Measurements from ENCODE around the gene NCOA7.

DNA sequence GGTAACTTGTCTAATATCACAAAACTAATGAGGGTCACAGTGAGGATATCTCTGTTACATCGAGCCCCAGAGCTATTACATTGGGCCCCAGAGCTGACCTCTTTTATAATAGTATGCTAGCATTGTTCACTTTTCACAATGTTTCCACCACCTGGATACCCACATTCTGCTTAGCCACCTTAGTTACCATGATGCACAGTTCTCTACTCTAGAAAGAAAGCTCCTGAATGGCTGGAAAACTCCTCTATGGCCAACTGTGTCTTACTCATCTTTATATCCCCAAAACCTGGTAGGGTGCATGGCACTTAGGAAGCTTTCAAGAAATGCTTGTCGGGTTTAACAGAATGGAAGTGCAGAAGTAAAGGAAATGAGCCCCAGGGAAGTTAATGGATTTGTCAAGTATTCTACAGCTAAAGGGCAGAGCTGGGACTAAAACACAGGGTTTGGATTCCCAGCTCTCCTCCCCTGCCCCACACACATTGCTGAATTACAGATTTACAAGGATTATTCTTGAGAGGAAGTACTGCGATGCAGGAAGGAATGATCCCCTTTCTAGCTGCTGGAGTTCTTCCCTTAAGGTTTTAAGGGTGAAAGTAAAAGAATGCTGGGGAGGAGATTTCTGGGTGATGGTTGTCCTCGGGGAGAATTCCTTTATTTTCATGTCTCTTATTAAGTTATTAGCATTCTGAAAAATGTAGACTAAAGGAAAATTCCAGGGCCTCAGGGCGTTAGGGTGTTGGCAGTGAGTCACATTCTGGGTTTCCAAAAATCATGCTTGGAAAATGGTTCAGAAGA lies 149.7 kb downstream of the NCOA7 start:
- TF ChIP-seq, protein P1, sequence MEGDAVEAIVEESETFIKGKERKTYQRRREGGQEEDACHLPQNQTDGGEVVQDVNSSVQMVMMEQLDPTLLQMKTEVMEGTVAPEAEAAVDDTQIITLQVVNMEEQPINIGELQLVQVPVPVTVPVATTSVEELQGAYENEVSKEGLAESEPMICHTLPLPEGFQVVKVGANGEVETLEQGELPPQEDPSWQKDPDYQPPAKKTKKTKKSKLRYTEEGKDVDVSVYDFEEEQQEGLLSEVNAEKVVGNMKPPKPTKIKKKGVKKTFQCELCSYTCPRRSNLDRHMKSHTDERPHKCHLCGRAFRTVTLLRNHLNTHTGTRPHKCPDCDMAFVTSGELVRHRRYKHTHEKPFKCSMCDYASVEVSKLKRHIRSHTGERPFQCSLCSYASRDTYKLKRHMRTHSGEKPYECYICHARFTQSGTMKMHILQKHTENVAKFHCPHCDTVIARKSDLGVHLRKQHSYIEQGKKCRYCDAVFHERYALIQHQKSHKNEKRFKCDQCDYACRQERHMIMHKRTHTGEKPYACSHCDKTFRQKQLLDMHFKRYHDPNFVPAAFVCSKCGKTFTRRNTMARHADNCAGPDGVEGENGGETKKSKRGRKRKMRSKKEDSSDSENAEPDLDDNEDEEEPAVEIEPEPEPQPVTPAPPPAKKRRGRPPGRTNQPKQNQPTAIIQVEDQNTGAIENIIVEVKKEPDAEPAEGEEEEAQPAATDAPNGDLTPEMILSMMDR (IDR thresholded peaks at IDR 0.05) = no peak
- TF ChIP-seq POLR2A (IDR thresholded peaks at IDR 0.05) = no peak

Measured in heart left ventricle (tissue), 13 donors.